ENCODE measurements around the gene HOXC11.

The HOXC11 gene

GRCh38 chr12:53998110-53998899, 25.4 kb downstream of the HOXC11 start:
- no peak for DNase-seq (ENCODE audit: low spot score)

- no peak for DNase-seq (ENCODE audit: low spot score)
These were observed 25.9 kb downstream of the HOXC11 start for GRCh38 chr12:53998900-53999236.

DNA sequence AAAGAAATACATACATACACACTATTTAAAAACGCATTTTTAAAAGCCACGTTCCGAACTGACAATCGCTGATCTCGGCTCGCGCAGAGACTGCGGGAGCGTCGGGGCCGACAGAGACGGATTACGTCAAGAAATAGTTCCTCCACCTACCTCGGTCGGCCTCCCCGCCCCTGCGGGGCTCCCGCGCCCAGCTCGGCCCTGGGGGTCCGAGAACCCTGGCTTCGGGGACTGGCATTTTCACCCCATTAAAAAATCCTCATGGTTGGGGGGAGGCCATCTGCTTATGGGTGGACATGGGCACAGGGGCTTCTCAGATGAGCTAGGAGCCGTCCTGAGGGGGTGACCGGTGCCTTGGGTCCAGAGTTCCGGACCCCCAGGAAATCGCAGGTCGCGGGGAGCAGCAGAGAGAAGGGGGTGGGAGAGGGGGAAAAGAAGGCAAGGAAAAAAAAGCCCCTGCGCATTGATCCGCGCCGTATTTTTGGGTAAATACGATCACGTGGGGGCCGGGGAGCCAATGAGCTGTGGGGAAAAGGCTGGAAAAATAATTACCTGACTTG, 26.7 kb downstream of the HOXC11 start:
- peak; percentile 76 for DNase-seq (ENCODE audit: low spot score)

DNA sequence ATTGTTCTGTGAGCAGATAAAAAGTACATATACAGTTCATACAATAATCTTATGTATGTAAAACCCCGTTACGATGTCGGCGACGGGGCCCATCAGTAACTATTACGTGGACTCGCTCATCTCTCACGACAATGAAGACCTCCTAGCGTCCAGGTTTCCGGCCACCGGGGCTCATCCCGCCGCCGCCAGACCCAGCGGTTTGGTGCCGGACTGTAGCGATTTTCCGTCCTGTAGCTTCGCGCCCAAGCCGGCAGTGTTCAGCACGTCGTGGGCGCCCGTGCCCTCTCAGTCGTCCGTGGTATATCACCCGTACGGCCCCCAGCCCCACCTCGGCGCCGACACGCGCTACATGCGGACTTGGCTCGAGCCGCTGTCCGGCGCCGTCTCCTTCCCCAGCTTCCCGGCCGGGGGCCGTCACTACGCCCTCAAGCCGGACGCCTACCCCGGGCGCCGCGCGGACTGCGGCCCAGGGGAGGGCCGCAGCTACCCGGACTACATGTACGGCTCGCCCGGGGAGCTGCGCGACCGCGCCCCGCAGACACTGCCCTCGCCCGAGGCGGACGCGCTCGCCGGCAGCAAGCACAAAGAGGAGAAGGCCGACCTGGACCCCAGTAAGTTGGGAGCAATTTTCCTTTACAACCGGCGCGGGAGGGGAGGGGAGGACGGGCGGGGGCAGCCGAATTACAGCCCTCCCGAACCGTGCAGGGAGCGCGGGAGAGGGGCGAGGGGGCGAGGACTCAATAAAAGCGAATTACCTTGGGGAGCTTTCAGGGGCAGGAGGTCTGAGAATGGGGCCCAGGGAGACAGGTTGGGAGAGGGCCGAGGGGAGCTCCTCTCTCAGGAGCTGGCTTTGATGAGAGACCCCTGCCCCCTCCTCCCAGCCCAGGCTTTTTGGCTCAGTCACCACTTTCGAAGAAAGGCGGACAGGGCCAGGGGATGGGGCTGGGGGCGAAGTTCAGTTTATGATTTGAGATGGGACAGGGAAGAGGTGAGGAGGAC, 27.5 kb downstream of the HOXC11 start, which contains the start of gene HOXC9:
Gene HOXC9 (plus strand): TSS at position 46 of the 999 bp plus-strand sequence. CDS start 28 bp downstream, at position 74.
- peak; percentile 52 for DNase-seq (ENCODE audit: low spot score)

DNA sequence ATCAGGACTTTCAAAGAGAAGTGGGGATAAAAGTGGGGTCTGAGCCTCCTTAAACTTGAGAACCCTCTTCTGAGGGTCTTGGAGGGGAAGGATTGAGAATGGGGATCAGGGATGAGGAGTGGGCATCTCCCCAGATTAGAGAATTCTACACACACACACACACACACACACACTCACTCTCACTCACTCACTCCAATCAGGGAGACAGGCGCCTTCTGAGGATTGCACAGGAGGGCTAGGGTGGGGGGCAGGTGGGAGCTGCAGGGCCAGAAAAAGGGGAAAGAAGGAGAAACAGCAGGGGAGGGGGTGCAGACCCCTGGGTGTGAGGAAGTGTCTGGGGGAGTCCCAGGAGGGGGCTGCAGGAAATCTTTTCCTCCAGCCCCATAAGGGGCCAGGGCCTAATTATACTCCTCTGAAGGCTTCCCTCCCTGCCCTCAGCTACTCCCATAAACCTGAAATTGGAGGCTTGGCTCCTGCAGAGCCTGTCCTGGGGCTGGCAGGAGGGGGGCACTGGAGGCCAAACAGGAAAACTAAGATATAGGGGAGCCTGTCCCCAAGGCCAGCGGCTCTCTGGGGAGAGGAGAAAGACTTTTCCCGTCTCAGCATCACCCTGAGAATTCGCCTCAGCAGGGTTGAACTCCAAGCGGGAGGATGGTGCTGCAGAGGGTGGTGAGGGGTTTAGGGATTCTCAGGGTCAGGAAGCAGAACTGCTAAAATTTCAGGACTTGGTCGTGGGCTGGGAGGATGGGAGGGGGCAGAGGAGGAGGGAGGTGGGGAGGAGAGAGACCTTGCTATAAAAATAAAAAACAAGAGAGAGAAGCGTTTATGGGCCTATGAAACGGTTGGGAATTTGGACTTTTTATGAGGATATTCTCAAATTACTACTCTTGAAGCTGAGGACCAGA, 28.6 kb downstream of the HOXC11 start:
- no peak for DNase-seq (ENCODE audit: low spot score)

GRCh38 chr12:54002278-54002914, 29.5 kb downstream of the HOXC11 start:
- DNase-seq (ENCODE audit: low spot score), result no peak

GRCh38 chr12:54002915-54003389, 30.0 kb downstream of the HOXC11 start:
- no peak for DNase-seq (ENCODE audit: low spot score)

DNA sequence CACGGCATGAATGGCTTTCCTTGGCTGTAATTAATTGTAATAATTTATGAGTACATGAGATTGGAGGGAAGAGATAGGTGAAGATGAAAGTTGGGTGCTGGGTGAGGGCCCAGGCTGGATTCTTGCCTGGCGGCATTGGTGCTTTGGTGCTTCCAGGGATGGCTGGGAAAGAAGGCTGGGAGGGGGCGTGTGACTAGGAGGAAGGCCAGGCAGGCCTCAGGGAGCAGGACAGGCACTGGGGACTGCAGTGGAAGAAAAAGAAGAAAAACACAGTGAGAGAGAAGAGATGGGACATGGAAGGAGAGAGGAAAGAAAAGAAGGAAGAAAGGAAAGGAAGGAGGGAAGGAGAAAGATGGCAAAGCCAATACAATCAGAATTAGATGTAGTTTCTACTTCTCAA, 30.7 kb downstream of the HOXC11 start:
- DNase-seq (ENCODE audit: low spot score), result no peak

- no peak for DNase-seq (ENCODE audit: low spot score)
These were observed 31.3 kb downstream of the HOXC11 start for GRCh38 chr12:54004063-54004840.

DNA sequence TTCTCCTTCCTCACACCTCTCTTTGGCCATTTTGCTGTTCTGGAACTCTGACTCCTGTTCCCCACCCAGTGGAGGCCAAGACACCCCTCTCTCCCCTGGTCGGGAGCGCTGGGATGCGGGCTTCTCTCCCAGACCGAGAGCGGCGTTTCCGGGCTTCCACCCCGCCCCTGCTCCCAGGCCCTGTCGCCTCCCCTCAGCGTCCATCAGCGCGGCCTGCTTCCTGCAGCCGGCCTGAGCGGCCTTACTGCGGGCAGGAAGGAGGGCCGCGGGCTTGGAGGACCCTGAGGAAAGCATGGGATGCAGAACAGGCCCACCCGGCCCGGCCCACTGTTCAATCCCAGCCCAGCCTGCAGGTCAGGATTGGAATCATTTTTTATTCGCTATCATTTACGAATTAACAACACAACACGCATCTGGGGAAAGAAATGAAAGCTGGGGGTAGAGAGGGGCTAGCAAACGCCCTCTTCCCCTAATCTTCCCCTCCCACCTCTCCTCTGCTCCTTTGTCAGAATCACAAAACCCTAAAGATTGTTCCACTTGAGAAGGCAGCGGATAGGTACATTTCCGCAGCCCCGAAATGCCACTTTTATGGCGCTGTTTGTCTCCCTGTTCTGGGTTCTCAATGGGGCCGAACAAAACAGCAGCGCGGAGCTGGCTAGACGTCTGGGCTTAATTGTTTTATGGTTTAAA, 32.1 kb downstream of the HOXC11 start:
- DNase-seq (ENCODE audit: low spot score), result no peak

DNA sequence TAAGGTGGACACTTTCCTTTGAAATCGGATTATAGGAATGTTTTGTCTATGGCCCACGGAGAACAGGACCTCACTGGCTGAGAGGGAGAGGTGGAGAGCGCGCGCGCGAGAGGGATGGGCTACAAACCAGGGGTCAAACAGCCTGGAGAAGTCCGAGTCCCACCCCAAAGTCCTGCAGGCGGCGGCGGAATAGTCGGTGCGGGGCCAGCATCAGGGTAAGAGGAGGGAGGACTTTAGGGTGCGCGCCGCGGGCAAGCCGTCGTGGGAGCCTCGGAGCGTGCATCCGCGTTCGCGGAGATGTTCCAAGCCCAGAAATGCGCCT, 32.6 kb downstream of the HOXC11 start:
- no peak for DNase-seq (ENCODE audit: low spot score)

GRCh38 chr12:54005853-54006558, 33.1 kb downstream of the HOXC11 start:
- DNase-seq (ENCODE audit: low spot score), result peak; percentile 85

GRCh38 chr12:54006559-54007220, 33.8 kb downstream of the HOXC11 start:
- no peak for DNase-seq (ENCODE audit: low spot score)

DNA sequence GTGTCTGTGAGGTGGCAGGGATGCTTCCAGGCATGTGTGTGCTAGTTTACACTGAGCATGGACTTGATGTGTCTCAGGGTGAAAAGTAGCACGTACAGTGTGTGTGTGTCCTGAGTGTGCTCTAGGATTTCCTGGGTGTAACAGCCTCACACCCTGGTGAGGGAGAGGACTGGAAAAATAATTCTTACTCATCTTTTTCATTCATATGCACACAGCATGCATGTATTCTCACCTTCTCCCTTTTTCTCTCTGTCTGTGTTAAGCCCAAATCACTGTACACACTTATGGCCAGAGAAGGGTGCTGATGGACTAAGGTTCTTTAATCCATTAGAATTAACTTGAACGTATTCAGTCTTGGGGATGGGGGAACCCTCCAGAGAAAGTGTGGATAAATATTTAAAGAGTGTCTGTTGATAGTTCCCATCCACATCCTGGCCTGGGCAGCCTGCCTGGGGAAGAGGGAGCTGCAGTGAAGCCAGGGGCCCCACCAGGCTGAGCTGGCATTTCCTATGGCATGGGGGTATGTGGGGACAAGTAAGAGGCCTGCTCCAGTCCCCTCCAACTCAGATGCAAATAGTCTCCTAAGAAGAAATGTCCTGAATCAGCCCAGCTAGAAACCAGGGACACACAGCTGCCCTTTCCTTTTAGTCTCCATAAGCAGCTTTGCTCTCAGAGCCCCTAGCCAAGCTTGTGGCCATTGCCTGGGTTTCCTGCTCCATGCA, 34.8 kb downstream of the HOXC11 start:
- no peak for DNase-seq (ENCODE audit: low spot score)

DNA sequence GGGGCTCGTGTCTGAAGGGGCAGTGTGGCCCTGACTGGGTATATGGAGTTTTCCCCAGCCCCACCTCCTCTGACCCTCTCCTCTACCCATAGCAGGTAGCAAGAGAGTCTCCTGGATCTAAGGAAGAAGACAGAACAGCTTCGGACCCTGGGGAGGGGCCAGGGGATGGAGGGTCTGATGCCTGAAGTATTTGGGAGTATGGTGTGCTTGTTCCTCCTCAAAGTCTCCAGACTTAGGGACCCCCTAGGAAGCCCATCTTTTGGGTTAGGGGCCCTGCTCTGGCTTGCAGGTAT, 35.3 kb downstream of the HOXC11 start:
- DNase-seq (ENCODE audit: low spot score), result no peak

DNA sequence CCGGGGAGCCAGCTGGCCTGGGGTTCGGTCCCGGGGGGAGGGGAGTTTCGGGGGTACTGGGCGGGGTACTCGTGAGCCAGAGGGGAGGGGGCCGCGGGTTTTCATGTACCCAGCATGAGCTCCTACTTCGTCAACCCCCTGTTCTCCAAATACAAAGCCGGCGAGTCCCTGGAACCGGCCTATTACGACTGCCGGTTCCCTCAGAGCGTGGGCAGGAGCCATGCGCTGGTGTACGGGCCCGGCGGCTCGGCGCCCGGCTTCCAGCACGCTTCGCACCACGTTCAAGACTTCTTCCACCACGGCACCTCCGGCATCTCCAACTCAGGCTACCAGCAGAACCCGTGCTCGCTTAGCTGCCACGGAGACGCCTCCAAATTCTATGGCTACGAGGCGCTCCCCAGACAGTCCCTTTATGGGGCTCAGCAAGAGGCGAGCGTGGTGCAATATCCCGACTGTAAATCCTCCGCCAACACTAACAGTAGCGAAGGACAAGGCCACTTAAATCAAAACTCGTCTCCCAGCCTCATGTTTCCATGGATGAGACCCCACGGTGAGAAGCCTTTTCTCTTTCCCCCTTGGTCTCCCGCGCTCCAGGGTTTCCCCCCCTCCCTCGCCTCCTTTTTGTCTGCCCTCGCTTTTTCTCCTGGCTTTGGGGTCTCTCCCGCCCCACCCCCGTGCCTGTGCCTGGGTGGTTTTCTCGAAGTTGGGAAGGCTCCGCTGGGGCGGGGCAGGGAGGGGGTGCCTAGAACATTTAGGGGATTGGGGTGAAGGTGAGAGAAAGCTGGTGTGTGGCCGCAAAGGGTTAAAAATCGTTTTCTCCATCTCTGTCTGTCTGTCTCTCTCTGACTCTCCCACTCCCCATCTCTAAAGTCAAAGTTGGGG, 36.5 kb downstream of the HOXC11 start:
- DNase-seq (ENCODE audit: low spot score), result peak; percentile 44
